HG02610 (cell line): Measurements from ENCODE around the gene DENR.

ENCODE experiments used
- ATAC-seq: cut with Tn5 transposase; IDR thresholded peaks from one replicate; pipeline ENCODE4 v1.9.1; 2021; ENCODE audit warnings: mild to moderate bottlenecking, moderate library complexity; ENCODE audit not compliant: unreplicated experiment

DENR gene

GRCh38 chr12:122813310-122813713 is 60.7 kb downstream of the DENR start:
- ATAC-seq = peak; percentile 66

- ATAC-seq = no peak
Measured at GRCh38 chr12:122819209-122819785, 66.7 kb downstream of the DENR start.

GRCh38 chr12:122820138-122820537 is 67.5 kb downstream of the DENR start:
- ATAC-seq = no peak
